ENCODE results near the gene TMEM80.

The TMEM80 gene

GRCh38 chr11:720017-720641 is 24.5 kb downstream of the TMEM80 start:
- no peaks in the 10 kb centered on the region for H3K9me3 ChIP-seq (ENCODE audit: control insufficient read depth, insufficient read depth, low read length)
- peaks cover 2% of the 10 kb centered on the region for H3K4me1 ChIP-seq (ENCODE audit: control insufficient read depth, insufficient read depth, low read length)
- H3K27me3 ChIP-seq (ENCODE audit: control insufficient read depth, insufficient read depth, low read length): no peaks in the 10 kb centered on the region
- no peak overlapping the region for H3K9ac ChIP-seq (ENCODE audit: low read depth, low read length)
- H3K4me3 ChIP-seq (ENCODE audit: low read depth, low read length): peak overlapping the region; percentile 20
- H3K36me3 ChIP-seq (ENCODE audit: control insufficient read depth, insufficient read depth, low read length): peaks cover 3% of the 10 kb centered on the region

GRCh38 chr11:720642-721246 is 25.1 kb downstream of the TMEM80 start:
- no peaks in the 10 kb centered on the region for H3K27me3 ChIP-seq (ENCODE audit: control insufficient read depth, insufficient read depth, low read length)
- H3K4me3 ChIP-seq (ENCODE audit: low read depth, low read length): peak overlapping the region; percentile 20
- H3K36me3 ChIP-seq (ENCODE audit: control insufficient read depth, insufficient read depth, low read length): peaks cover 3% of the 10 kb centered on the region
- H3K9ac ChIP-seq (ENCODE audit: low read depth, low read length): no peak overlapping the region
- peaks cover 5% of the 10 kb centered on the region for H3K4me1 ChIP-seq (ENCODE audit: control insufficient read depth, insufficient read depth, low read length)
- H3K9me3 ChIP-seq (ENCODE audit: control insufficient read depth, insufficient read depth, low read length): no peaks in the 10 kb centered on the region

GRCh38 chr11:721247-721740 is 25.7 kb downstream of the TMEM80 start:
- peaks cover 5% of the 10 kb centered on the region for H3K4me1 ChIP-seq (ENCODE audit: control insufficient read depth, insufficient read depth, low read length)
- H3K9me3 ChIP-seq (ENCODE audit: control insufficient read depth, insufficient read depth, low read length): no peaks in the 10 kb centered on the region
- H3K27me3 ChIP-seq (ENCODE audit: control insufficient read depth, insufficient read depth, low read length): no peaks in the 10 kb centered on the region
- no peak overlapping the region for H3K4me3 ChIP-seq (ENCODE audit: low read depth, low read length)
- H3K9ac ChIP-seq (ENCODE audit: low read depth, low read length): no peak overlapping the region
- H3K36me3 ChIP-seq (ENCODE audit: control insufficient read depth, insufficient read depth, low read length): peaks cover 3% of the 10 kb centered on the region

DNA sequence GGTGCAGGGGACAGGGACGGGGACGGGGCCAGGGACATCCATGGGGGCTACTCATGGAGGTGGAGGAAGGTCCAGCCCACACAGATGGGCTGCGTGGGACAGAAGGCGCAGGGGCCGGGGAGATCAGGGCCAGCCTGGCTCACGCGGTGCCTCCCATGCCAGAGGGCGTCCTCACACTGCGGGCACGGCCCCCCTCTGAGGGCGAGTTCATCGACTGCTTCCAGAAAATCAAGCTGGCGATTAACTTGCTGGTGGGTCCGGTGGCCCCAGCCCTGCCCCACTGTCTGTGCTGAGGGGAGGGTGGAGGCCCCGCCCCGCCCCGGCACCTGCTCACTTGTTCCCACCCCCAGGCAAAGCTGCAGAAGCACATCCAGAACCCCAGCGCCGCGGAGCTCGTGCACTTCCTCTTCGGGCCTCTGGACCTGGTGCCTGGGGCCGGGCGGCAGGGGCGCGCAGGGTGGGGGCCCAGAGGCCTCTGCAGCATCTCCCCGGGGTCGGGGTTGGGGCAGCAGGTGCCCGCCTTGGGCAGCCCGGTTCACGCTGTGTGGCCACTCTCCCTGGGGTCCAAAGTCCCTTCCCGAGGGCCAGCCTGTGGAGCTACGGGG is 26.2 kb downstream of the TMEM80 start:
- H3K4me3 ChIP-seq (ENCODE audit: low read depth, low read length): no peak overlapping the region
- peaks cover 3% of the 10 kb centered on the region for H3K36me3 ChIP-seq (ENCODE audit: control insufficient read depth, insufficient read depth, low read length)
- no peak overlapping the region for H3K9ac ChIP-seq (ENCODE audit: low read depth, low read length)
- H3K4me1 ChIP-seq (ENCODE audit: control insufficient read depth, insufficient read depth, low read length): peaks cover 5% of the 10 kb centered on the region
- H3K27me3 ChIP-seq (ENCODE audit: control insufficient read depth, insufficient read depth, low read length): no peaks in the 10 kb centered on the region
- no peaks in the 10 kb centered on the region for H3K9me3 ChIP-seq (ENCODE audit: control insufficient read depth, insufficient read depth, low read length)

- Histone ChIP-seq H3K27me3 (ENCODE audit: control insufficient read depth, insufficient read depth, low read length) (no peaks in the 10 kb centered on the region), H3K4me1 (ENCODE audit: control insufficient read depth, insufficient read depth, low read length) (peaks cover 5% of the 10 kb centered on the region), H3K4me3 (ENCODE audit: low read depth, low read length) (no peak overlapping the region), H3K36me3 (ENCODE audit: control insufficient read depth, insufficient read depth, low read length) (peaks cover 3% of the 10 kb centered on the region), H3K9ac (ENCODE audit: low read depth, low read length) (no peak overlapping the region), H3K9me3 (ENCODE audit: control insufficient read depth, insufficient read depth, low read length) (no peaks in the 10 kb centered on the region)
Observed at GRCh38 chr11:722346-722811, 26.8 kb downstream of the TMEM80 start.

- Histone ChIP-seq H3K4me3 (ENCODE audit: low read depth, low read length) (no peak overlapping the region), H3K36me3 (ENCODE audit: control insufficient read depth, insufficient read depth, low read length) (peaks cover 3% of the 10 kb centered on the region), H3K4me1 (ENCODE audit: control insufficient read depth, insufficient read depth, low read length) (peaks cover 7% of the 10 kb centered on the region), H3K27me3 (ENCODE audit: control insufficient read depth, insufficient read depth, low read length) (no peaks in the 10 kb centered on the region), H3K9me3 (ENCODE audit: control insufficient read depth, insufficient read depth, low read length) (no peaks in the 10 kb centered on the region), H3K9ac (ENCODE audit: low read depth, low read length) (no peak overlapping the region)
Observed at GRCh38 chr11:723120-723883, 27.7 kb downstream of the TMEM80 start.

- Histone ChIP-seq H3K4me3 (ENCODE audit: low read depth, low read length) (no peak overlapping the region), H3K9ac (ENCODE audit: low read depth, low read length) (no peak overlapping the region), H3K9me3 (ENCODE audit: control insufficient read depth, insufficient read depth, low read length) (no peaks in the 10 kb centered on the region), H3K4me1 (ENCODE audit: control insufficient read depth, insufficient read depth, low read length) (peaks cover 7% of the 10 kb centered on the region), H3K36me3 (ENCODE audit: control insufficient read depth, insufficient read depth, low read length) (peaks cover 3% of the 10 kb centered on the region), H3K27me3 (ENCODE audit: control insufficient read depth, insufficient read depth, low read length) (no peaks in the 10 kb centered on the region)
Observed at GRCh38 chr11:724049-724777, 28.6 kb downstream of the TMEM80 start.

GRCh38 chr11:724778-725386 is 29.3 kb downstream of the TMEM80 start:
- H3K4me1 ChIP-seq (ENCODE audit: control insufficient read depth, insufficient read depth, low read length): peaks cover 7% of the 10 kb centered on the region
- peak overlapping the region; percentile 53 for H3K4me3 ChIP-seq (ENCODE audit: low read depth, low read length)
- H3K9me3 ChIP-seq (ENCODE audit: control insufficient read depth, insufficient read depth, low read length): no peaks in the 10 kb centered on the region
- H3K36me3 ChIP-seq (ENCODE audit: control insufficient read depth, insufficient read depth, low read length): peaks cover 2% of the 10 kb centered on the region
- no peaks in the 10 kb centered on the region for H3K27me3 ChIP-seq (ENCODE audit: control insufficient read depth, insufficient read depth, low read length)
- H3K9ac ChIP-seq (ENCODE audit: low read depth, low read length): no peak overlapping the region

DNA sequence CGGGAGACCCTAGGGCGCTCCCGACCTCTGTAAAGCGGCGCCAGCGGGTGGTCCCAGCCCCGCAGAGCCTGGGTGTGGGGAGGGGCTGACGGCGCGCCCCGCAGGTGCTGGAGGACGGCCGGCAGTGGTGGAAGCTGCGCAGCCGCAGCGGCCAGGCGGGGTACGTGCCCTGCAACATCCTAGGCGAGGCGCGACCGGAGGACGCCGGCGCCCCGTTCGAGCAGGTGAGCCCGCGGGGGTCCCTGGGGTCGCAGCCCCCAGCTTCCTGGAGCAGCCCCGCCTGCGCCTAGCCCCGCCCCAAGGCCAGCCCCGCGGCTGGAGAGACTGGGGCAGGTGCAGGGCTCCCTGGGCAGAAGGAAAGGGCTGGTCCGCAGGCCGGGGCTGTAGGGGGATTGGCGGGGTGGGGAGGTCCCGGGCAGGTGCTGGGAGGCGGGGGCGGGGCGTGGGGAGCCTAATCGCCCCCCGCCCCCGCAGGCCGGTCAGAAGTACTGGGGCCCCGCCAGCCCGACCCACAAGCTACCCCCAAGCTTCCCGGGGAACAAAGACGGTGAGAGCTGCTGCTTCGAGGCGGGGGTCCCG is 30.1 kb downstream of the TMEM80 start:
- Histone ChIP-seq H3K4me1 (ENCODE audit: control insufficient read depth, insufficient read depth, low read length) (peaks cover 5% of the 10 kb centered on the region), H3K36me3 (ENCODE audit: control insufficient read depth, insufficient read depth, low read length) (no peaks in the 10 kb centered on the region), H3K4me3 (ENCODE audit: low read depth, low read length) (peak overlapping the region; percentile 53), H3K9me3 (ENCODE audit: control insufficient read depth, insufficient read depth, low read length) (no peaks in the 10 kb centered on the region), H3K9ac (ENCODE audit: low read depth, low read length) (no peak overlapping the region), H3K27me3 (ENCODE audit: control insufficient read depth, insufficient read depth, low read length) (no peaks in the 10 kb centered on the region)

GRCh38 chr11:726278-727220 is 30.9 kb downstream of the TMEM80 start:
- Histone ChIP-seq H3K27me3 (ENCODE audit: control insufficient read depth, insufficient read depth, low read length) (no peaks in the 10 kb centered on the region), H3K4me1 (ENCODE audit: control insufficient read depth, insufficient read depth, low read length) (peaks cover 5% of the 10 kb centered on the region), H3K9ac (ENCODE audit: low read depth, low read length) (no peak overlapping the region), H3K9me3 (ENCODE audit: control insufficient read depth, insufficient read depth, low read length) (no peaks in the 10 kb centered on the region), H3K4me3 (ENCODE audit: low read depth, low read length) (peak overlapping the region; percentile 53), H3K36me3 (ENCODE audit: control insufficient read depth, insufficient read depth, low read length) (no peaks in the 10 kb centered on the region)
